ENCODE results near the gene FKBP4.

FKBP4 gene

DNA sequence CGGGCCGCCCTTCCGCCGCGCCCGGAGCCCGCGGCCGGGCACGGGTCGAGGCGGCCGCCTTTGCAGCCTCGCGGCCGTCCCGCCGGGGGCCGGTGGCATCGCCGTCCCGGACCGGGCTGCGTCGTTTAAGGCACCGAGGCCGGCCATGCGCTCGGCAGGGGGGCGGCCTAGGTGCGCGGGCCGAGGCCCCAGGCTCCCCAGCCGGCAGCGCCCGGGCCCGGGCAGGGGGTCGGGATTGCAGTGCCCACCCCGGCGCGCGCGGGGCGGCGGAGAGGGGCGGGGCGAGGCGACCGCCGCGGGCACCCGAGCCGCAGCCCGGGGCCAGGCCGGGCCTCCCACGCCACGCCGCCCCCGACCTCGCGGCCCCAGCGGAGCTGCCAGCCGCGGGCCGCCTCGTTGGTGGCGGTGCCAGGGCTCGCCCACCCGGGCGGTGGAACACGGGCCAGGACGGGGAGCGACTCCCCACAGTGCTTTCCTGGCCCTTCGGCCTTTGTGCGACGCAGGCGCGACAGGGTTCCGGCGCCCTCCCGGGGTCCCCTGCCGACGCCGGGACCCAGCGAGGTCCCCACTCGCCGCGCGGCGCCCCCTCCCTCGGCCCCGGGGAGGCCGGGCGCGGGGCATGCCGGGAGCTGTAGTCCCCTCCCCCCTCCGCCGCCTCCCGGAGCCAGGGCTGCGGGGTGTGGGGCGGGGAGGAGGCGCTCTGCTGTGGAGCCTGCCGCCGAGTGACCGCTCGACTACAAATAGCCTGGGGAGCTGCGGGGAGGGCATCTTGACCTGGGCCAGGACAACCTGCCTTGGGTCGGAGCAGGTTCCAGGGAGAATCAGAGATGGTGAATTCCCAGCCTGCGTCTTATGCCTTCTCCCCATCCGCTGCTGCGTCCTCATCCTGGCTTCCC, 769 bp downstream of the FKBP4 start:
- peak overlapping the region; percentile 57 for H3K27ac ChIP-seq (replicated peaks)
- peak in 1 of 2 experiments; percentile 45 for DNase-seq (ENCODE audit: low read depth in 1 of 2, low spot score in 1 of 2)
- TF ChIP-seq POLR2AphosphoS5 (IDR thresholded peaks at IDR 0.05; ENCODE audit: low read depth), result no peak
- TF ChIP-seq REST (IDR thresholded peaks at IDR 0.05; ENCODE audit: insufficient replicate concordance, low read depth), result no peak
- no peak for TF ChIP-seq GABPA (IDR thresholded peaks at IDR 0.05; ENCODE audit: low read depth)
- no peak for TF ChIP-seq SPI1 (IDR thresholded peaks at IDR 0.05; ENCODE audit: borderline replicate concordance, low read depth)
- TF ChIP-seq, protein P1, sequence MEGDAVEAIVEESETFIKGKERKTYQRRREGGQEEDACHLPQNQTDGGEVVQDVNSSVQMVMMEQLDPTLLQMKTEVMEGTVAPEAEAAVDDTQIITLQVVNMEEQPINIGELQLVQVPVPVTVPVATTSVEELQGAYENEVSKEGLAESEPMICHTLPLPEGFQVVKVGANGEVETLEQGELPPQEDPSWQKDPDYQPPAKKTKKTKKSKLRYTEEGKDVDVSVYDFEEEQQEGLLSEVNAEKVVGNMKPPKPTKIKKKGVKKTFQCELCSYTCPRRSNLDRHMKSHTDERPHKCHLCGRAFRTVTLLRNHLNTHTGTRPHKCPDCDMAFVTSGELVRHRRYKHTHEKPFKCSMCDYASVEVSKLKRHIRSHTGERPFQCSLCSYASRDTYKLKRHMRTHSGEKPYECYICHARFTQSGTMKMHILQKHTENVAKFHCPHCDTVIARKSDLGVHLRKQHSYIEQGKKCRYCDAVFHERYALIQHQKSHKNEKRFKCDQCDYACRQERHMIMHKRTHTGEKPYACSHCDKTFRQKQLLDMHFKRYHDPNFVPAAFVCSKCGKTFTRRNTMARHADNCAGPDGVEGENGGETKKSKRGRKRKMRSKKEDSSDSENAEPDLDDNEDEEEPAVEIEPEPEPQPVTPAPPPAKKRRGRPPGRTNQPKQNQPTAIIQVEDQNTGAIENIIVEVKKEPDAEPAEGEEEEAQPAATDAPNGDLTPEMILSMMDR (IDR thresholded peaks at IDR 0.05; ENCODE audit: insufficient read depth, low read length), result no peak
- peak overlapping the region; percentile 97 for H3K4me3 ChIP-seq (replicated peaks; ENCODE audit: insufficient read depth, low read length)
- H3K27me3 ChIP-seq (ENCODE audit: insufficient read depth, poor library complexity, severe bottlenecking), result no peaks in the 10 kb centered on the region

GRCh38 chr12:2796187-2796666, 1.5 kb downstream of the FKBP4 start:
- Histone ChIP-seq H3K27me3 (ENCODE audit: insufficient read depth, poor library complexity, severe bottlenecking) (no peaks in the 10 kb centered on the region), H3K4me3 (replicated peaks; ENCODE audit: insufficient read depth, low read length) (peak overlapping the region; percentile 97), H3K27ac (replicated peaks) (peak overlapping the region; percentile 57)
- TF ChIP-seq POLR2AphosphoS5 (IDR thresholded peaks at IDR 0.05; ENCODE audit: low read depth) (no peak), SPI1 (IDR thresholded peaks at IDR 0.05; ENCODE audit: borderline replicate concordance, low read depth) (peak; percentile 52; the same call in 1 of the 2 replicates)
- TF ChIP-seq, protein P1 (IDR thresholded peaks at IDR 0.05; ENCODE audit: insufficient read depth, low read length), result no peak
- no peak for DNase-seq (ENCODE audit: low read depth in 1 of 2, low spot score in 1 of 2)

GRCh38 chr12:2797721-2798418, 3.1 kb downstream of the FKBP4 start:
- TF ChIP-seq REST (IDR thresholded peaks at IDR 0.05; ENCODE audit: insufficient replicate concordance, low read depth) (no peak), POLR2AphosphoS5 (IDR thresholded peaks at IDR 0.05; ENCODE audit: low read depth) (no peak), SPI1 (IDR thresholded peaks at IDR 0.05; ENCODE audit: borderline replicate concordance, low read depth) (no peak), GABPA (IDR thresholded peaks at IDR 0.05; ENCODE audit: low read depth) (no peak)
- TF ChIP-seq, protein P1 (IDR thresholded peaks at IDR 0.05; ENCODE audit: insufficient read depth, low read length), result no peak
- no peak for DNase-seq (ENCODE audit: low read depth in 1 of 2, low spot score in 1 of 2)
- Histone ChIP-seq H3K27ac (replicated peaks) (no peak overlapping the region), H3K27me3 (ENCODE audit: insufficient read depth, poor library complexity, severe bottlenecking) (no peaks in the 10 kb centered on the region), H3K4me3 (replicated peaks; ENCODE audit: insufficient read depth, low read length) (no peak overlapping the region)

Measured in HL-60 (cell line).